Suprapubic skin (tissue), 3 donors: ENCODE results near the gene PREX1.

Experiments used
- POLR2A ChIP-seq, 2 donors: fragments of 450-650 bp; IDR thresholded peaks; one replicate each; pipeline ENCODE4 v1.6.1; 2017; ENCODE audit warnings: antibody characterized with exemption in 2 of 2, mild to moderate bottlenecking in 2 of 2, moderate library complexity in 2 of 2
- TF ChIP-seq, protein P1 (sequence below), 2 donors: fragments of 200-600 bp in 1 of 2; fragments of 450-650 bp in 1 of 2; sonication (generic) in 1 of 2; IDR thresholded peaks; one replicate each; pipeline ENCODE4 v1.5.1; 2016 to 2019; ENCODE audit warnings: antibody characterized with exemption in 2 of 2, mild to moderate bottlenecking in 1 of 2, moderate library complexity in 1 of 2

DNA sequence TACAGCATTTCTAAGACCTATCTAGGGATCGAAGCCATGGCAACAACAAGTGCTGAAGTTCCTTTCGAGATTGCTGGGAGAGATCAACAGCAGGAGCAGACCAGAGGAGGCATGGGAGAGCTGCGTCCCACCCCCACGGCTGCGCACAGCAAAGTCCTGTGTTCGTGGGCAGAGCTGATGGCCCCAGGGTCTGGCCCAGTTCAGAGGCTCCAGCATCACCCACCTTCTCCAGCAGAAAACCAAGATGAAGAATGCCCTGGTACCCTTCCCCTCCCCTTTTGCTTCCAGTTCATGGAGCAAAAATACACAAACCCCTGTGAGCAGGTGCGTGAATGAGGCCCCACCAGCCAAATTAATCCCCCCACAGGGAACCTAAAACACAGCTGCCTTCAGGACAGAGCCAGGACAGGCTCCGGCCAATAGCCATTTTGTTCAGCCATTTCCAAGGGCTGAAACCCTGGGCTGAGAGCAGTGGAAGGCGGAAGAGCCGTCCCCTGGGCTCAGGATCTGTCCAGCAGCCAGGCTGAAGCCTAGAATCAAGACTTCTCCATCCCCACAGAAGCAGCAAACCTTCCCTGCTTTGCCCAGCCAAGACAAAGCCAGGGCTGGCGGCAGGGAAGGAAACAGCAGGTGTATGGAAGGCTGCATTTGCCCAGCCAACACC lies 102.8 kb downstream of the PREX1 start:
- TF ChIP-seq POLR2A (IDR thresholded peaks at IDR 0.05), result no peak
- TF ChIP-seq, protein P1, sequence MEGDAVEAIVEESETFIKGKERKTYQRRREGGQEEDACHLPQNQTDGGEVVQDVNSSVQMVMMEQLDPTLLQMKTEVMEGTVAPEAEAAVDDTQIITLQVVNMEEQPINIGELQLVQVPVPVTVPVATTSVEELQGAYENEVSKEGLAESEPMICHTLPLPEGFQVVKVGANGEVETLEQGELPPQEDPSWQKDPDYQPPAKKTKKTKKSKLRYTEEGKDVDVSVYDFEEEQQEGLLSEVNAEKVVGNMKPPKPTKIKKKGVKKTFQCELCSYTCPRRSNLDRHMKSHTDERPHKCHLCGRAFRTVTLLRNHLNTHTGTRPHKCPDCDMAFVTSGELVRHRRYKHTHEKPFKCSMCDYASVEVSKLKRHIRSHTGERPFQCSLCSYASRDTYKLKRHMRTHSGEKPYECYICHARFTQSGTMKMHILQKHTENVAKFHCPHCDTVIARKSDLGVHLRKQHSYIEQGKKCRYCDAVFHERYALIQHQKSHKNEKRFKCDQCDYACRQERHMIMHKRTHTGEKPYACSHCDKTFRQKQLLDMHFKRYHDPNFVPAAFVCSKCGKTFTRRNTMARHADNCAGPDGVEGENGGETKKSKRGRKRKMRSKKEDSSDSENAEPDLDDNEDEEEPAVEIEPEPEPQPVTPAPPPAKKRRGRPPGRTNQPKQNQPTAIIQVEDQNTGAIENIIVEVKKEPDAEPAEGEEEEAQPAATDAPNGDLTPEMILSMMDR (IDR thresholded peaks at IDR 0.05), result no peak
